Measurements from ENCODE around the gene NXPH2. TPM values are rescaled to one million over a fixed set of nuclear protein-coding genes. Genes with fewer than 3 reads are reported as not detected.

The NXPH2 gene
- total RNA-seq, 4 donors from 2014 or later = not detected

DNA sequence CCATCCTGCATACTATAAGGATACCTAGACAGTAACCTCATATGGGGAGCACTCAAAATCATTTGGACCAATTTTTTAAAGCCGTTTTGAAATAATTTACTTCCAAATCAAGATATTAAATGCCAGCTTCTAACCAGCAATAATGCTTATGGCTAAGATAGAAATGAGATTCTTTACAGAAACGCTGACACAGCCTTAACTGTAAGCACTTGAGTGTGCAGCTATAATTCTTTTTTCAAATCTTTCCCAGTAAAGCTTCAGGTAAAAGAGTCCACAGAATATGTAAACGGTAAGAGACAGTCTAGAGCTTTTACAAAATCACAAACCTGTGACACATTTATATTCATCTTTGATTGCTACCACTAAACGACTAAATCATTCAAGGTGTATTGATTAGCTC is 4.5 kb downstream of the NXPH2 start:
- no peak overlapping the region for H3K27ac ChIP-seq
- H3K4me1 ChIP-seq = peaks cover 10 to 17% (median 15%) of the 10 kb centered on the region in 3 donors
- H3K27me3 ChIP-seq = peaks cover 0 to 80% (median 8%) of the 10 kb centered on the region in 4 donors
- DNase-seq = no peak
- no peaks in the 10 kb centered on the region for H3K36me3 ChIP-seq
- H3K4me3 ChIP-seq = no peak overlapping the region
- WGBS, 2 donors = 55 to 65% methylated on average over 4 of the region's 4 CpGs
- intact Hi-C loops (cut with DNase I) = no loop called here
- no peaks in the 10 kb centered on the region for H3K9me3 ChIP-seq
- TF ChIP-seq POLR2A (IDR thresholded peaks at IDR 0.05) = no peak
- TF ChIP-seq, protein P1, sequence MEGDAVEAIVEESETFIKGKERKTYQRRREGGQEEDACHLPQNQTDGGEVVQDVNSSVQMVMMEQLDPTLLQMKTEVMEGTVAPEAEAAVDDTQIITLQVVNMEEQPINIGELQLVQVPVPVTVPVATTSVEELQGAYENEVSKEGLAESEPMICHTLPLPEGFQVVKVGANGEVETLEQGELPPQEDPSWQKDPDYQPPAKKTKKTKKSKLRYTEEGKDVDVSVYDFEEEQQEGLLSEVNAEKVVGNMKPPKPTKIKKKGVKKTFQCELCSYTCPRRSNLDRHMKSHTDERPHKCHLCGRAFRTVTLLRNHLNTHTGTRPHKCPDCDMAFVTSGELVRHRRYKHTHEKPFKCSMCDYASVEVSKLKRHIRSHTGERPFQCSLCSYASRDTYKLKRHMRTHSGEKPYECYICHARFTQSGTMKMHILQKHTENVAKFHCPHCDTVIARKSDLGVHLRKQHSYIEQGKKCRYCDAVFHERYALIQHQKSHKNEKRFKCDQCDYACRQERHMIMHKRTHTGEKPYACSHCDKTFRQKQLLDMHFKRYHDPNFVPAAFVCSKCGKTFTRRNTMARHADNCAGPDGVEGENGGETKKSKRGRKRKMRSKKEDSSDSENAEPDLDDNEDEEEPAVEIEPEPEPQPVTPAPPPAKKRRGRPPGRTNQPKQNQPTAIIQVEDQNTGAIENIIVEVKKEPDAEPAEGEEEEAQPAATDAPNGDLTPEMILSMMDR (IDR thresholded peaks at IDR 0.05) = no peak

DNA sequence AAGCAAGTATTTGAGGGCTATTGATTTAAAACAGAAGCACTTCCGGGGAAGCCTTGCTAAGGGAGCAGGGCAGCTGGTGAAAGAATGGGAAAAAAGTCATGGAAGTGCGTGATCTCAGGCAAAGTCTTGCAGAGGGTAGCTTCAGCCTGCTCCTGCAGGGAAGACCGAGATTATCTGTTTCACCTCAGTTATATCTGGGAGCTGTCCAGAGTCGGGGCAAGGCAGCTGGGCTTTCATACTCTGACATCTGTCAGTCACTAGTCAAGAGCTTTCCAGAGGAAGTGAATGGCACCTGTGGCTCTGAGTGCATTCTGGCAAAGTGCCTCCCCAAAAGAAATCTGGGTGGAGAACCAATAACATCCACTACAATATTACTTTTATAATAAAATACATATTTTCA is 8.7 kb downstream of the NXPH2 start:
- TF ChIP-seq, protein P1 (IDR thresholded peaks at IDR 0.05) = no peak
- no peak for TF ChIP-seq POLR2A (IDR thresholded peaks at IDR 0.05)
- peaks cover 0 to 46% (median 0%) of the 10 kb centered on the region in 4 donors for H3K27me3 ChIP-seq
- no peaks in the 10 kb centered on the region for H3K9me3 ChIP-seq
- no peaks in the 10 kb centered on the region for H3K36me3 ChIP-seq
- H3K4me3 ChIP-seq = no peak overlapping the region
- DNase-seq = no peak
- WGBS, 2 donors = 44 to 59% methylated on average over 4 of the region's 4 CpGs
- intact Hi-C loops (cut with DNase I) = no loop called here
- no peaks in the 10 kb centered on the region for H3K4me1 ChIP-seq
- no peak overlapping the region for H3K27ac ChIP-seq

DNA sequence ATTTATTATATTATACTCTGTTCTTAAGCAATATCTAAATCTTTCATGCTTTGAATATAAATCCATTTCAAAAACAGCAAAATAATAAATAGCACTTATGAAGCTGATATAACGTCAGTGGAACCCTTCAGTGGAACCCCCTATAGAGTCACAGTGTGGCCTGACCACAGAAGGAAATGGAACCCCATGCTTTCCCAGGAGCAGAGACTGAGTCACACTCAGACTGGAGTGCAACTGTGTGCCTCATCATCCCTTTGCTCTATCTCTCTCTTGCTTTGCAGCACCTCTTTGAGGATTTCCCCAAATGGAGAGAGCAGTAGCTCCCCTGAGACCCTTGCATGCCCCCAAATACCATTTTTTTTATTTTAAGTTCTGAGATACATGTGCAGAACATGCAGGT is 13.1 kb downstream of the NXPH2 start:
- Histone ChIP-seq H3K4me1 (no peaks in the 10 kb centered on the region), H3K4me3 (no peak overlapping the region), H3K27ac (no peak overlapping the region), H3K9me3 (no peaks in the 10 kb centered on the region), H3K27me3 (peaks cover 0 to 22% (median 0%) of the 10 kb centered on the region in 4 donors), H3K36me3 (no peaks in the 10 kb centered on the region)
- no peak for TF ChIP-seq POLR2A (IDR thresholded peaks at IDR 0.05)
- TF ChIP-seq, protein P1 (IDR thresholded peaks at IDR 0.05) = no peak
- WGBS, 2 donors = 27 to 69% methylated on average over 1 of the region's 1 CpG
- intact Hi-C loops (cut with DNase I) = no loop called here
- DNase-seq = no peak

DNA sequence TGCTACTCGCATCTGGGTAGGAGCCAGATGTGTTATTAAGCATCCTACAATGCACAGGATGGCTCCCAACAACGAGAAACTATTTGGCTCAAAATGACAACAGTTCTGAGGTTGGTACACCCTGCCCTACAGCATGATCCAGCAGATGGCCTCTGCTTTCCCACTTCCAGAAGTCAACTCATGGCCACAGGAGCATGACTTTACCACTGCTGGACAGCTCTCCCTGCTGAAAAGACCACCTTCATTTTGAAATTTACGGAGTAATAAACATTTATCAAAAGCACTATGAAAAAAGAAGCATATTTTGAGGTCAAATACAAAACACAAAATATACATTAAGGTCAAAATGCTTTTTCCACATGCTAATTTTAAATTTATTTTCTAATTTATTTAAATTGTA is 13.7 kb downstream of the NXPH2 start:
- Histone ChIP-seq H3K27ac (no peak overlapping the region), H3K9me3 (no peaks in the 10 kb centered on the region), H3K4me1 (no peaks in the 10 kb centered on the region), H3K4me3 (no peak overlapping the region), H3K36me3 (no peaks in the 10 kb centered on the region), H3K27me3 (peaks cover 0 to 15% (median 0%) of the 10 kb centered on the region in 4 donors)
- intact Hi-C loops (cut with DNase I) = no loop called here
- TF ChIP-seq, protein P1 (IDR thresholded peaks at IDR 0.05) = no peak
- TF ChIP-seq POLR2A (IDR thresholded peaks at IDR 0.05) = no peak
- DNase-seq = no peak
- 71 to 83% methylated on average over 3 of the region's 3 CpGs for WGBS, 2 donors

DNA sequence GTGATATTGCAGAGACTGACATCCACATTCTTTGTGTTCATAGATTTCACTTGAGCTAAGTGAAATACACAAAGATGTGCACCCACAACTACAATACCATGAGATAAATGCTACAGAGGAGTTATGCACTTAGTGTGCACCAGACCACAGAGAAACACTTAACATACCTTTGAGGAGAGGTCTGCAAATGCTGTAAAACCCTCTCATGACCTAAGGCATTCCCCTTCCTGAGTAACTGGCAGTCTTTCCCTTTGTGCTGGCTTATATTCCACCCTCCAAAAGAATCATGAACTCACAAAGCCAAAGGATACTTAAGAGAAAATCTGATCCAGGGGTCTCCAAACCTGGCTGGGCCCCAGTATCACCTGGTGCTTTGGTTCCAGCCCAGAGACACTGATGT is 16.2 kb downstream of the NXPH2 start:
- intact Hi-C loops (cut with DNase I) = no loop called here
- no peaks in the 10 kb centered on the region for H3K9me3 ChIP-seq
- no peak overlapping the region for H3K4me3 ChIP-seq
- DNase-seq = no peak
- H3K4me1 ChIP-seq = no peaks in the 10 kb centered on the region
- peaks cover 0 to 6% (median 0%) of the 10 kb centered on the region in 4 donors for H3K27me3 ChIP-seq
- H3K36me3 ChIP-seq = no peaks in the 10 kb centered on the region
- TF ChIP-seq POLR2A (IDR thresholded peaks at IDR 0.05) = no peak
- TF ChIP-seq, protein P1 (IDR thresholded peaks at IDR 0.05) = no peak
- H3K27ac ChIP-seq = no peak overlapping the region

Measured in esophagus squamous epithelium (tissue), 5 donors.